ENCODE measurements around the gene NUDCD2.
"Not testable (repeated sequence)": the region's sequence is repeated elsewhere in the genome, so short reads cannot be mapped to it uniquely, and the experiment has no call there.

Gene NUDCD2

DNA sequence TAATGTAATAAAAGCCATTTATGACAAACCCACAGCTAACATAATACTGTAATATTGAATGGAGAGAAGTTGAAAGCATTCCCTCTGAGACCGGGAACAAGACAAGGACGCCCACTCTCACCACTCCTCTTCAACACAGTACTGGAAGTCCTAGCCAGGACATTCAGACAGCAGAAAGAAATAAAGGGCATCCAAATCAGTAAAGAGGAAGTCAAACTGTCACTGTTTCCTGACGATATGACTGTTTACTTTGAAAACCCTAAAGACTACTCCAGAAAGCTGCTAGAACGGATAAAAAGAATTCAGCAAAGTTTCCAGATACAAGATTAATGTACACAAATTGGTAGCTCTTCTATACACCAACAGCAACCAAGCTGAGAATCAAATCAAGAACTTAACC is 33.8 kb downstream of the NUDCD2 start:
- not testable (repeated sequence) for DNase-seq (ENCODE audit: low read depth)

DNA sequence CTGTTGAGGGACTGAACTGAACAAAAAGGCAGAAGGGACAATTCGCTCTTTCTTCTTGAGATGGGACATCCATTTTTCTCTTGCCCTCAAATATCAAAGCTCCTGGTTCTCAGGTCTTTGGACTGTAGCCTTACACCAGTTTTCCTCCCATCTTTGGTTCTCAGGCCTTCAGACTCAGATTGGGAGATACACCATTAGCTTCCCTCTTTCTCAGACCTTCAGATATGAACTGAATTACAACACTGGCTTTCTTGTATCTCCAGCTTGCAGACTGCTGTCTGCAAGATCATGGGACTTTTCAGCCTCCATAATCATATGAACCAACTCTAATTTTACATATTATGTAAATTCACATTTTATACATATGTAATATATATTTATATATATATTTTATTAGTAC is 35.1 kb downstream of the NUDCD2 start:
- no peak for DNase-seq (ENCODE audit: low read depth)

GRCh38 chr5:163415673-163416072 is 44.2 kb downstream of the NUDCD2 start:
- DNase-seq (ENCODE audit: low read depth) = not testable (repeated sequence)

DNA sequence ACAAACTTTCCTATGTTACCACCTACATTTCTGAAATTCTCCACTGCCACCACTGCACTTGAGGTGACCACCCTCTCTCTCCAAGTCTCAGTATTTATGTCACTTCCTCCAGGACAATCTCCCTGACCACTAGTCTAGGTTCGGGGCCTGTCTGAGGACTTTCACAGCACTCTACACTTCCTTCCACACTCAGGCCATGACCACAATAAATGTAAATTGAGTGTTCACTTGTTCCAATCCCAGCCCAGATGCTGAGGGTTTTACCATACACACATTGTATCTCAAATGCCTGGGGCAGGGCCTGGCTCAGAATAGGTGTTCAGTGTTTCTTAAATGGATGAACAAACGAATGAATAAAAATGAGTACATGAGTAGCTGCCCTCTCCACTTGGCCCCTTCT is 49.4 kb downstream of the NUDCD2 start:
- DNase-seq (ENCODE audit: low read depth) = no peak

DNA sequence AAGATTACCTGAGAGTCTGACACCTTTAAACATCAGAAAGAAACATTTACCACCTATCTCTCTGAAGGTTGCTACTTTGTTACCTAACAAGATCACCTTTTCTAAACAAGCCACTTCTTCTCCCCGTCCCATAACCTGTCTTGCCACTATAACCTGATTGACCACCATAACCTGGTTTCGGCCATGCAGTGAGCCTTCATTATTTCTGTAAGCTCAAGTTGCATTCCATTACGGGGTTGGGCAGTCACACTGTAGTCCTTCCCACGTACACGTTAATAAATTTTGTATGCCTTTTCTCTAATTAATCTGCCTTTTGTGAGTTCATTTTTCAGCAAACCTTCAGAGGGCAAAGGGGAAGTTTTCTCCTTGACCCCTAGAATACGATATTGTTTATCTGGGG is 50.5 kb downstream of the NUDCD2 start:
- DNase-seq (ENCODE audit: low read depth) = no peak

DNA sequence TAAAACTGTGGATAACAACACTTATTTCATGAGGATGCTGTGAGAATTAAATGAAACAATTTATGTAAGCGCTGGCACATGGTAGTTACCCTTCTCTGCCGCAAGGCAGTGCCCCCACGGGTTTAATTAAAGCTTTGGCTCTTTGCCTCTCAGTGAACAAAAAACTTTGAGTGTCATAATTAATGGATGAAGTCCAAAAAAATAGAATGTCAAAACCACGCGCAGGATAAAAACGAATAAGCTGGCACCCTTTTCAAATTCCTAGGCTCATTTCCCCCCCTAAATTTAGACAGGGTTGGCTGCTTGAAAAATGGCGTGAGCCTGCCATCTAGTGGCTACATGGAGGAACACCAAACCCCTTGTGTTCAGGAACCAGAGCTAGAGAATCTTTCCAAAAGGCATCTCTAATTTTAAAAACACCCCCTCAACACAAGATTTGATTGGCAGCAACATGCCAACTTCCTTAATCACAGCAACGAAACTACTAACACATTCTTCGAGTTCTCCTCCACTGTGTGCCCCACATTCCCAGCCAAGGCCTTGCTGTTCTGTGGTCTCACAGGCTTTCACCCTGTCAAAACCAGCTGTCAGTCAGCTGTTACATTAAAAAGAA is 51.5 kb downstream of the NUDCD2 start:
- DNase-seq (ENCODE audit: low read depth) = peak; percentile 21

GRCh38 chr5:163407034-163407655 is 52.8 kb downstream of the NUDCD2 start:
- DNase-seq (ENCODE audit: low read depth) = no peak

DNA sequence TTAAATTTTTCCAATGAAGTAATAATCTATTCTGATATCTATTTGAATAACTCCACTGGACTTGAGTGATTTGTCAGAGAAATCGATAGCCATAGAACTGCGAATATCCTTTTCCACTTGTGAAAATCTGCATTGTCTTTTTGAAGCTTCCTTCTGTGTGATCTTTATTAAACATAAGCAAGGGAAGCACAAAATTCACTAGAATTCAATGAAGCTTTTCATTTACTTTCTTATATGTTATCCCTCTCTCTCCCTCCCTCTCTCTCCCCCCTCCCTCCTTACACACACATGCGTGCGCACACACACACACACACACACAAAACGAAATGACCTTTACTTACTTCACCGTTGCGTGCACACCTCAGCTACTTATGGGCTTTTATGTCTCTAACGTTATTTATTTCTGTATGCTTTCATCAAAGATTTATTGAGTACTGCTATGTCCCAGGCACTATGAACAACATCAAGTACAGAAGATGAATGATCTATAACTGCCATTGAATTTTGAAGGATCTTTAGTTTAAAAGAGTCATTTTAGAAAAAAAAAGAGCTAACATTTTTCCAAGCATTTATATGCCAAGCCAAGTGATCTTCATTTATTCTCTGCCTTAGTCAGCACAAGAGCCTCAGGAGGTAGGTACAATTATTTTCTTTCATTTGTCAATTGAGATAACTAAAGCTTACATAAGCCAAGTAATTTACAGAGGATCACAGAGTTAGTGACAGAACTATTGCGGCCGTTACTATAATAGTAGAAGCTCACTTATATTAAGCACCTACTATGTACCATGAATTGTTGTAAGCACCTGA is 55.3 kb downstream of the NUDCD2 start:
- no peak for DNase-seq (ENCODE audit: low read depth)

- no peak for DNase-seq (ENCODE audit: low read depth)
Observed at GRCh38 chr5:163402007-163402406, 57.9 kb downstream of the NUDCD2 start.

DNA sequence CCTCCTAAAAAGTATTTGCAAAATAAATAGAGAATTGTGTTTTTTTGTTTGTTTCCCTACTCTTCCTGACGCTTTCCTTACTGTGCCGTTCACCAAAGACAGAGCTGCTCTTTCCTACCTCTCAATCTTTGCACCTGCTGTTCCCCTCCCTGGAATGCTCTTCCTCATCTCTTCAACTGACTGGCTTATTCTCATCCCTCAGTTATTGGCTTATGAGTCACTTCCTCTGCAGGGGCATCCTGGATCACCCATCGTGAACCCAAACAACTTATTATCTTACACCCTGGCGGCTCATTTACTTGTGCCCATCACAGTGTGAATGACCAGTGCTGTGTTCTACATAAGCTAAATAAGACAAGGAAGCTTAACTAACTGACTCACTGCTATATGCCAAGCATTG is 58.6 kb downstream of the NUDCD2 start:
- DNase-seq (ENCODE audit: low read depth) = no peak

DNA sequence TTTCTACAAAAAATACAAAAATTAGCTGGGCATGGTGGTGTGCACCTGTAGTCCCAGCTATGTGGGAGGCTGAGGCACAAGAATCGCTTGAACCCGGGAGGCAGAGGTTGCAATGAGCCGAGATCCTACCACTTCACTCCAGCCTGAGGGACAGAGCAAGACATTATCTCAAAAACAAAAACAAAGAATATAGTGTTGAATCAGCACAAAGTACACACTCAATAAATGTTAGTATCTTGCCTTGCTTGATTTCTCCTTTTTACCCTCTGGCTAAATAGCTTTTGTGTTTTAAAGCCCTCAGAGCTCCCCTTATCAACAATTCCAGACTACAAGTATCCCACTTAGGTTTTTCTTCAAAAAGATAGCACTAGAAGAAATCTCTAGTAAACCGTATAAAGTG is 60.0 kb downstream of the NUDCD2 start:
- DNase-seq (ENCODE audit: low read depth) = no peak

- no peak for DNase-seq (ENCODE audit: low read depth)
Observed at GRCh38 chr5:163397354-163397753, 62.5 kb downstream of the NUDCD2 start.

GRCh38 chr5:163396818-163397340 is 63.0 kb downstream of the NUDCD2 start:
- DNase-seq (ENCODE audit: low read depth) = not testable (repeated sequence)
